AG04450 (cell line): ENCODE data around the gene XRCC4. TPM values are rescaled to one million over a fixed set of nuclear protein-coding genes. Genes with fewer than 3 reads are reported as not detected.

Experiments
- CTCF ChIA-PET: fragments of 300-600, 350-600 bp; formaldehyde crosslinking; extraction: SDS; loops from one replicate; lab custom pipeline; 2022; ENCODE audit warnings: antibody characterized with exemption, inconsistent platforms; lab: Charles Lee
- POLR2A ChIA-PET: fragments of 350-600 bp; formaldehyde crosslinking; extraction: SDS; loops from one replicate; lab custom pipeline; 2021; ENCODE audit warnings: antibody characterized with exemption, inconsistent platforms; lab: Yijun Ruan, JAX
- DNase-seq: peaks from one replicate; pipeline ENCODE4 v3.0.0-alpha.2; 2011; ENCODE audit warnings: low read depth, low spot score
- H3K27ac ChIP-seq: one replicate; pipeline ENCODE4 v1.5.1; 2012; ENCODE audit warnings: low read depth, low read length, control low read depth
- H3K27me3 ChIP-seq: one replicate; pipeline ENCODE4 v1.6.0; 2012; ENCODE audit warnings: low read length; ENCODE audit not compliant: control insufficient read depth, insufficient read depth
- H3K4me3 ChIP-seq: 2 replicates; pipeline ENCODE4 v1.5.1; 2011; ENCODE audit warnings: mild to moderate bottlenecking, low read depth, low read length, control low read depth
- H3K9me3 ChIP-seq: 2 replicates; pipeline ENCODE4 v1.5.1; 2012; ENCODE audit warnings: low read length; ENCODE audit not compliant: control insufficient read depth, insufficient read depth
- polyA plus RNA-seq: library from polyadenylated mRNA; depleted of rRNA; stranded (reverse); fragments of >200 nt; gene quantifications from 2 replicates; pipeline ENCODE4 v1.2.3, GENCODE V29; 2011
- TF ChIP-seq, protein P1 (sequence below): IDR thresholded peaks from 2 replicates; pipeline ENCODE4 v1.5.1; 2011; ENCODE audit warnings: low read depth, low read length, control low read depth, inconsistent platforms

Gene XRCC4
- polyA plus RNA-seq, 1 experiment = 4.2 TPM

DNA sequence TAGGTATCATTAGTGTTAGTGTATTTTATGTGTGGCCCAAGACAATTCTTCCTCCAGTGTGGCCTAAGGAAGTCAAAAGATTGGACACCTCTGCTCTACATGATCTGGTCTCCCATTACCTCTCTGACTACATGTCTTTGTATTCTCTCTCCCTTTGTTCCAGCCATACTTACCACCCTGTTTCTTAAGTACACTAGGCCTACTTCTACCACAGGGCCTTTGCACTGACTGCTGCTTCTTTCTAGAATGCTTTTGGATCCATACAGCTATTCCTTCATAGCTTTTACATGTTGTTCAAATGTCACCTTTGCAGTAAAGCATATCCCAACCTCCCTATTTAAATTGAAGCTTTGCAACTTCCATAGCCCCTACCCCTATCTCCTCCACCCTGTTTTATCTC, 5.4 kb downstream of the XRCC4 start:
- H3K27me3 ChIP-seq = no peaks in the 10 kb centered on the region
- no peak overlapping the region for H3K4me3 ChIP-seq
- no peaks in the 10 kb centered on the region for H3K9me3 ChIP-seq
- CTCF ChIA-PET = no interaction called here
- TF ChIP-seq, protein P1, sequence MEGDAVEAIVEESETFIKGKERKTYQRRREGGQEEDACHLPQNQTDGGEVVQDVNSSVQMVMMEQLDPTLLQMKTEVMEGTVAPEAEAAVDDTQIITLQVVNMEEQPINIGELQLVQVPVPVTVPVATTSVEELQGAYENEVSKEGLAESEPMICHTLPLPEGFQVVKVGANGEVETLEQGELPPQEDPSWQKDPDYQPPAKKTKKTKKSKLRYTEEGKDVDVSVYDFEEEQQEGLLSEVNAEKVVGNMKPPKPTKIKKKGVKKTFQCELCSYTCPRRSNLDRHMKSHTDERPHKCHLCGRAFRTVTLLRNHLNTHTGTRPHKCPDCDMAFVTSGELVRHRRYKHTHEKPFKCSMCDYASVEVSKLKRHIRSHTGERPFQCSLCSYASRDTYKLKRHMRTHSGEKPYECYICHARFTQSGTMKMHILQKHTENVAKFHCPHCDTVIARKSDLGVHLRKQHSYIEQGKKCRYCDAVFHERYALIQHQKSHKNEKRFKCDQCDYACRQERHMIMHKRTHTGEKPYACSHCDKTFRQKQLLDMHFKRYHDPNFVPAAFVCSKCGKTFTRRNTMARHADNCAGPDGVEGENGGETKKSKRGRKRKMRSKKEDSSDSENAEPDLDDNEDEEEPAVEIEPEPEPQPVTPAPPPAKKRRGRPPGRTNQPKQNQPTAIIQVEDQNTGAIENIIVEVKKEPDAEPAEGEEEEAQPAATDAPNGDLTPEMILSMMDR = no peak
- POLR2A ChIA-PET = no interaction called here
- H3K27ac ChIP-seq = no peak overlapping the region
- DNase-seq = no peak

DNA sequence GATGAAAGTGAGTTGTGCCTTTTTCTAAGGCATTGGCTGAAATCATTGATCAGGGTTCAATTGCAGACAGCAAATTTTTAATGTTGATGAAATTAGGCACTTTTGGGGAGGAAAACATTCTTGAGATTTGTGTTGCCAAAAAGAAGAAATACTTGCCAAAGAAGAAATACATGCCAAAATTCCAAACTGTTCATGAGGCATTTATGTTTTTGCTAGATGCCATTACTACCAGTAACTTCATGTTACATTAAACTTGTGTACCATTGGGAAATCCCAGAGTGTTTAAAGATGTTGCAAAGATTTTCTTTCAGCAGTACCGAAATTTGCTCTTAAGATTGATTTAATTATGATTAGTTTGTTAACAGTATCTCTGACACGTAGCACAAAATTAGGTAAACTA, 7.0 kb downstream of the XRCC4 start:
- DNase-seq = no peak
- Histone ChIP-seq H3K27ac (no peak overlapping the region), H3K4me3 (no peak overlapping the region), H3K27me3 (no peaks in the 10 kb centered on the region), H3K9me3 (no peaks in the 10 kb centered on the region)
- POLR2A ChIA-PET = interaction anchor here (0.7 kb wide), 1 partner anchor 758 kb away, joined by 3 read pairs; no protein-coding TSS in a partner anchor
- TF ChIP-seq, protein P1 = no peak
- CTCF ChIA-PET = interaction anchor here (1.0 kb wide), 1 partner anchor 389 kb away, joined by 3 read pairs; no protein-coding TSS in a partner anchor

DNA sequence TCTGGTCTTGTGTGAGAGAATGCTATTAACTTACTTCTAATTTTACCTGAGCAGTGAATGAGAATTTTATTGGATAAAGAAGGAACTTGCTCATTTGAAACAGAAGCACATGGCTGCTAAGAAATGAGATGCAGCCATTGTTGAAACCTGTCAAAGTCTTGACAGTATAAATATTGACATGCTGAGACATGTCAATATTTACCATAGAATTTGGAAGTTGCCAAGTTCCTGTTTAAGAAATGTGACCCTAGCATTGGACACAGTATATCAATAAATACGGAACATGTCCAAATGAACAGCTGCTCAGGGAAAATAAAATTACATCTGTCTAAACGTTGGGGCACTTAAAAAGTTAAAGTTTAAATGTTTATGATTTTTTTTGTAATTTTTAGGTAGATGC, 7.8 kb downstream of the XRCC4 start:
- Histone ChIP-seq H3K9me3 (no peaks in the 10 kb centered on the region), H3K4me3 (no peak overlapping the region), H3K27me3 (no peaks in the 10 kb centered on the region), H3K27ac (no peak overlapping the region)
- POLR2A ChIA-PET = interaction anchor here (0.7 kb wide), 1 partner anchor 759 kb away, joined by 3 read pairs; no protein-coding TSS in a partner anchor
- TF ChIP-seq, protein P1 = no peak
- DNase-seq = no peak
- CTCF ChIA-PET = interaction anchor here (1.0 kb wide), 2 partner anchors 11 to 388 kb away, joined by 3 read pairs; no protein-coding TSS in a partner anchor

DNA sequence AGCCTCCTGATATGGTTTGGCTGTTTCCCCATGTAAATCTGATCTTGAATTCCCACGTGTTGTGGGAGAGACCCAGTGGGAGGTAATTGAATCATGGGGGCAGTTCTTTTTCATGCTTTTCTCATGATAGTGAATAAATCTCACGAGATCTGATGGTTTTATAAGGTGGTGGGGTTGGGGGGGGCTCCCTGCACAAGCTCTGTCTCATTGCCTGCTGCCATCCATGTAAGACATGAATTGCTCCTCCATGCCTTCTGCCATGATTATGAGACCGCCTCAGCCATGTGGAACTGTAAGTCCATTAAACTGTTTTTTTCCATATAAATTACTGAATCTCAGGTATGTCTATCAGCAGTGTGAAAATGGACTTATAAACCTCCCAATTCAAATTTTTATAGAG, 12.8 kb downstream of the XRCC4 start:
- Histone ChIP-seq H3K9me3 (no peaks in the 10 kb centered on the region), H3K27ac (no peak overlapping the region), H3K4me3 (no peak overlapping the region), H3K27me3 (no peaks in the 10 kb centered on the region)
- POLR2A ChIA-PET = no interaction called here
- CTCF ChIA-PET = interaction anchor here (1.4 kb wide), 1 partner anchor 339 kb away, joined by 4 read pairs; no protein-coding TSS in a partner anchor
- no peak for DNase-seq
- TF ChIP-seq, protein P1 = no peak

DNA sequence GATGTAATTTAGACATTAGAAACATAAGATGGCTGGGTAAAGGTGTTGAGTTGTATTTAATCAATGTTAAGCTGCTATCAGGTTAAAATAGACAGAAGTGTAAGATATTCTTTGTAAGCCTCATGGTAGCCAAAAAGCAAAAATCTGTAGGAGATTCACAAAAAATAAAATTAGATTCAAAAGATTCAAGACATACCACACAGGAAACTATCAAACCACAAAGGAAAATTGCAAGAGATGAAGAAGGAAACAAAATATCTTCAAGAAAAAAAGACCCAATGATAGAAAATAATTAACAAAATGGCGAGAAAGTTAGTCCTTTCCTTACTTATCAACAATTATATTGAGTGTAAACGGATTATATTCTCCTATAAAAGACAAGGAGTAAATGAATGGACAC, 15.3 kb downstream of the XRCC4 start:
- Histone ChIP-seq H3K27me3 (no peaks in the 10 kb centered on the region), H3K9me3 (no peaks in the 10 kb centered on the region), H3K27ac (no peak overlapping the region), H3K4me3 (no peak overlapping the region)
- ChIA-PET POLR2A (no interaction called here), CTCF (no interaction called here)
- TF ChIP-seq, protein P1 = no peak
- DNase-seq = no peak
